Suprapubic skin (tissue), 4 donors: ENCODE measurements around the gene HEATR9. TPM values are rescaled to one million over a fixed set of nuclear protein-coding genes. Genes with fewer than 3 reads are reported as not detected.

Experiments used
- DNase-seq, 2 donors: peaks; one replicate each; pipeline ENCODE4 v3.0.0-alpha.2; 2019; ENCODE audit warnings: low spot score in 2 of 2
- H3K27ac ChIP-seq: fragments of 200-600 bp; sonication (generic); one replicate; pipeline ENCODE4 v1.5.1; 2019
- H3K27me3 ChIP-seq: fragments of 200-600 bp; sonication (generic); one replicate; pipeline ENCODE4 v1.5.1; 2019
- H3K36me3 ChIP-seq: fragments of 200-600 bp; sonication (generic); one replicate; pipeline ENCODE4 v1.5.1; 2019
- H3K4me1 ChIP-seq: fragments of 200-600 bp; sonication (generic); one replicate; pipeline ENCODE4 v1.5.1; 2019
- H3K4me3 ChIP-seq: fragments of 200-600 bp; sonication (generic); one replicate; pipeline ENCODE4 v1.5.1; 2019; ENCODE audit warnings: mild to moderate bottlenecking
- H3K9me3 ChIP-seq: fragments of 200-600 bp; sonication (generic); one replicate; pipeline ENCODE4 v1.5.1; 2019
- CTCF ChIP-seq, 2 donors: fragments of 200-600 bp in 1 of 2; fragments of 450-650 bp in 1 of 2; sonication (generic) in 1 of 2; IDR thresholded peaks; one replicate each; pipeline ENCODE4 v1.5.1; 2016 to 2019; ENCODE audit warnings: antibody characterized with exemption in 2 of 2, mild to moderate bottlenecking in 1 of 2, moderate library complexity in 1 of 2
- EP300 ChIP-seq: sonication (generic); formaldehyde crosslinking; IDR thresholded peaks from one replicate; pipeline ENCODE4 v1.6.1; 2017; ENCODE audit warnings: antibody characterized with exemption
- POLR2A ChIP-seq, 2 donors: fragments of 450-650 bp; IDR thresholded peaks; one replicate each; pipeline ENCODE4 v1.6.1; 2017; ENCODE audit warnings: antibody characterized with exemption in 2 of 2, mild to moderate bottlenecking in 2 of 2, moderate library complexity in 2 of 2
- POLR2AphosphoS5 ChIP-seq, 3 donors: sonication (generic); formaldehyde crosslinking; IDR thresholded peaks; one replicate each; pipeline ENCODE4 v1.6.1; 2017; ENCODE audit warnings: antibody characterized with exemption in 3 of 3
- WGBS: methylation state at CpG from one replicate; pipeline ENCODE4 v1.1.5; 2018; 5-methylcytosine and 5-hydroxymethylcytosine counted together
- total RNA-seq, 4 donors: library from RNA; depleted of rRNA; stranded (reverse); fragments of >200 nt; gene quantifications; one replicate each; pipeline ENCODE4 v1.1.0, GENCODE V29; 2016

Gene HEATR9
- total RNA-seq, 4 donors from 2014 or later = not detected

DNA sequence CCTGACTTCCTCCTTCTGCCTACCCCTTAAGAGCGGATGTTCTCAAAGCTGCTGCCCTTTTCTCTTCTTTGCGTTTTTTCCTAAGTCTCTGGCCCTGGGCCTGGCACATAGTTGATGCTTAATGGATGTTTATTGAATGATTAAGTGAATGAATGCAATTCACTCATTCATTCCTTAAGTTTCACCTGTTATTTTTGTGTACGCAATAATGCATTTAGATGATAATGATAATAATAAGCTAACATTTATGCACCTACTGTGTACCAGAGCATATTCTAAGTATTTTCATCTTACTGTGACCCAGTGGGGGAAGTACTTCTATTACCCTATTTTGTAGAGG lies 7.1 kb upstream of the HEATR9 start:
- no peak overlapping the region for H3K27ac ChIP-seq
- no peaks in the 10 kb centered on the region for H3K9me3 ChIP-seq
- no peaks in the 10 kb centered on the region for H3K4me1 ChIP-seq
- H3K27me3 ChIP-seq = no peaks in the 10 kb centered on the region
- H3K4me3 ChIP-seq = no peak overlapping the region
- TF ChIP-seq POLR2AphosphoS5 (IDR thresholded peaks at IDR 0.05) (no peak), CTCF (IDR thresholded peaks at IDR 0.05) (no peak), POLR2A (IDR thresholded peaks at IDR 0.05) (no peak), EP300 (no peak)
- 67% methylated on average over 3 of the region's 3 CpGs for WGBS
- no peaks in the 10 kb centered on the region for H3K36me3 ChIP-seq
- DNase-seq = no peak

DNA sequence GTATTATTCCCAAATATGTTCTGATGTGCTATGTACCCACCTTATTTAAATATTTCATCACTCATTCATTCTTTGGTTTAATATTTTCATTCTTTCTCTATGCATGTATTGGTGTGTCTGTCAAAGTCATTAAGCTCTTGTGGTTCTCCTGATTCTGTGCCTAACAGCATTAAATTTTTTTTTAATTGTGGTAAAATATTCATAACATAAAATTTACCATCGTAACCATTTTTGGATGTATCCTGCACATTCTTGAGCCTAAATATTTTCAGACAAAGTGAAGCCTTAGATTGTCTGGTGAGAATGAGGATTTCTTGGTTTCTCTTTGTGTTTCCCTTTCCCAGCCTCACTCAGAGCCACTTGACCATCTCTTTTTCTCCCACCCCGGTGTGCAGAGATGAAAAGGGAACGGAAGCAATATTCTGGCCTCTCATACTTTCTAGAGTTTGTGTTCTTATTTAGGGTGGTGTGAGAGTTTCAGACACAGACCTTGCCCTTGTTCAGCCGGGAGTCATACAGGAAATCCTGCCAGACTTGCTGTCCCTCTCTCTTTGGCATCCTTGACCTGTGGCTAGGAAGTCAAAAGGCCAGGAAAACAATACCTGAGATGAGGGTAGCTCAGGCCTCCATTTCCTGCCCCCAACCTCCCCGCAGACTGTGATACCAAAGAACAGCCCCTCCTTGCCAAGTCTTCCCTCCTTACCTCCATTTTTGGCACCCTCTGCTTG lies 6.5 kb upstream of the HEATR9 start:
- no peak for DNase-seq
- Histone ChIP-seq H3K4me3 (no peak overlapping the region), H3K9me3 (no peaks in the 10 kb centered on the region), H3K4me1 (no peaks in the 10 kb centered on the region), H3K27ac (no peak overlapping the region), H3K36me3 (no peaks in the 10 kb centered on the region), H3K27me3 (no peaks in the 10 kb centered on the region)
- TF ChIP-seq POLR2AphosphoS5 (IDR thresholded peaks at IDR 0.05) (no peak), POLR2A (IDR thresholded peaks at IDR 0.05) (no peak), CTCF (IDR thresholded peaks at IDR 0.05) (no peak), EP300 (no peak)
- WGBS = 68% methylated on average over 5 of the region's 5 CpGs

DNA sequence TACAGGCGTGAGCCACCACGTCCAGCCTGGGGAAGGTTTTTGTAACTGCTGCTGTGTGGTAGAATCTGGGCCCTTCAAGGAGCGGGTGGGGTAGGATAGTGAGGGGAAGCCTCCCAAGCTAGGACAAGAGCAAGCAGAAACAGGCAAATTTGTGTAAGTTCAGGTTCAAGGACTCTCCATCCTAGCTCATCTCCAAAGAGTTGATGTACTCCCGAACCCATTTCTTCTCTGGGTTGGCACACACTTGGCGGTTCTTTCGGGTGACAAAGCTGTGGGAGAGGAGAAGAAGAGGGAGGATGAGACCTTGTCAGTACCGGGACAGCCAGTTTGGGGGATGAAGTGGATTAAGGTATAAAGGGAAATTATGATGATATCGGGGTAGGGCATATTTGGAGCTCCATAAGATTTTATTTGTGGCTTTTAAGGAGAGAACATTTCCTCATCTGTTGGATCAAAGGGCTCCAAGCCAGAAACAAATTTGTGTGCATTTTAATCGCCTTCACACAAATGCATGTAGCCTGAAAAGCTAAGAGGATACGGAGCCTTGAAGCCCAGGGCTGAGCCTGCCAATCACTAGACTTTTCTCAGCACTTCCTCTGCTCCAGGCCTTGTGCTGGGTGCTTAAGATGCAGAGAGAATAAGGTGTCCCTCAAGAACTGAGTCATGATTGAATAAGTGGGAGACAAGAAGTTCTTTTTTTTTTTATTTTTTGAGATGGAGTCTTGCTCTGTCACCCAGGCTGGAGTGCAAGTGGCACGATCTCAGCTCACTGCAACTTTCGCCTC lies 3.7 kb upstream of the HEATR9 start:
- no peak for DNase-seq
- Histone ChIP-seq H3K4me3 (no peak overlapping the region), H3K36me3 (no peaks in the 10 kb centered on the region), H3K9me3 (no peaks in the 10 kb centered on the region), H3K27me3 (no peaks in the 10 kb centered on the region), H3K4me1 (no peaks in the 10 kb centered on the region), H3K27ac (no peak overlapping the region)
- TF ChIP-seq CTCF (IDR thresholded peaks at IDR 0.05) (no peak), POLR2A (IDR thresholded peaks at IDR 0.05) (no peak), POLR2AphosphoS5 (IDR thresholded peaks at IDR 0.05) (no peak), EP300 (no peak)
- WGBS = 95% methylated on average over 12 of the region's 12 CpGs

- no peak for DNase-seq
- no peaks in the 10 kb centered on the region for H3K36me3 ChIP-seq
- H3K27me3 ChIP-seq = no peaks in the 10 kb centered on the region
- H3K4me3 ChIP-seq = no peak overlapping the region
- H3K9me3 ChIP-seq = no peaks in the 10 kb centered on the region
- no peaks in the 10 kb centered on the region for H3K4me1 ChIP-seq
- H3K27ac ChIP-seq = no peak overlapping the region
- 70% methylated on average over 8 of the region's 8 CpGs for WGBS
- TF ChIP-seq EP300 (no peak), POLR2AphosphoS5 (IDR thresholded peaks at IDR 0.05) (no peak), CTCF (IDR thresholded peaks at IDR 0.05) (no peak), POLR2A (IDR thresholded peaks at IDR 0.05) (no peak)
Measured at GRCh38 chr17:35870906-35871819, 2.5 kb upstream of the HEATR9 start.

DNA sequence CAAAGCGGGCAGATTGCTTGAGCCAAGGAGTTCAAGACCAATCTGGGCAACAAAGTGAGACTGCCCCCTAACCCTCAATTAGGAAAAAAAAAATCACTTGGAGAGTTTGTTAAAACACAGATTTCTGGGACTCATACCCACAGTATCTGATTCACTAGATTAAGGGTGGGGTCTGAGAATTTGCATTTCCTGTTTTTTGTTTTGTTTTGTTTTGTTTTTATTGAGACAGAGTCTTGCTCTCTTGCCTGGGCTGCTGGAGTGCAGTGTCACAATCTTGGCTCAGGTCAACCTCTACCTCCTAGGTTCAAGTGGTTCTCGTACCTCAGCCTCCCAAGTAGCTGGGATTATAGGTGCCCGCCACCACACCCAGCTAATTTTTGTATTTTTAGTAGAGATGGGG lies 1.1 kb downstream of the HEATR9 start:
- no peak overlapping the region for H3K4me3 ChIP-seq
- DNase-seq = no peak
- 97% methylated on average over 3 of the region's 3 CpGs for WGBS
- H3K36me3 ChIP-seq = no peaks in the 10 kb centered on the region
- no peak overlapping the region for H3K27ac ChIP-seq
- H3K27me3 ChIP-seq = no peaks in the 10 kb centered on the region
- H3K9me3 ChIP-seq = no peaks in the 10 kb centered on the region
- H3K4me1 ChIP-seq = no peaks in the 10 kb centered on the region
- TF ChIP-seq POLR2A (IDR thresholded peaks at IDR 0.05) (no peak), EP300 (no peak), CTCF (IDR thresholded peaks at IDR 0.05) (no peak), POLR2AphosphoS5 (IDR thresholded peaks at IDR 0.05) (no peak)
